ENCODE data around the gene DCHS2. TPM values are rescaled to one million over a fixed set of nuclear protein-coding genes. Genes with fewer than 3 reads are reported as not detected.

Gene DCHS2
- total and polyA plus RNA-seq, 2 of the 8 experiments (the other 6 are each of a cell fraction or from before 2014, with no cell fraction given), result 0.54 to 2.6 TPM

GRCh38 chr4:154462081-154462810 lies 29.4 kb downstream of the DCHS2 start (continued):
- no peak for TF ChIP-seq POLR2AphosphoS5 (IDR thresholded peaks at IDR 0.05; ENCODE audit: low read depth, low read length)
- TF ChIP-seq SIX5 (IDR thresholded peaks at IDR 0.05; ENCODE audit: low read depth, low read length), result no peak

Data from H1 (cell line).